CD4-positive, alpha-beta T cell treated with Interferon gamma for 1 hour (primary cell): ENCODE results near the gene GABRD.

ENCODE experiments used
- DNase-seq: peaks from one replicate; pipeline ENCODE4 v3.0.0-alpha.2; 2020

GABRD gene

GRCh38 chr1:2019571-2020309, 595 bp downstream of the GABRD start:
- no peak for DNase-seq

GRCh38 chr1:2020310-2020655, 1.1 kb downstream of the GABRD start:
- no peak for DNase-seq

- no peak for DNase-seq
Measured at GRCh38 chr1:2021550-2021949, 2.4 kb downstream of the GABRD start.

- no peak for DNase-seq
Measured at GRCh38 chr1:2022063-2022770, 3.1 kb downstream of the GABRD start.

GRCh38 chr1:2023187-2023586, 4.0 kb downstream of the GABRD start:
- no peak for DNase-seq

- DNase-seq, result no peak
Measured at GRCh38 chr1:2024451-2024850, 5.3 kb downstream of the GABRD start.

- DNase-seq, result no peak
Measured at GRCh38 chr1:2024887-2025286, 5.7 kb downstream of the GABRD start.

GRCh38 chr1:2025491-2025981, 6.4 kb downstream of the GABRD start:
- DNase-seq, result no peak

- no peak for DNase-seq
Measured at GRCh38 chr1:2027961-2028583, 8.9 kb downstream of the GABRD start.

- DNase-seq, result no peak
Measured at GRCh38 chr1:2028870-2029560, 9.9 kb downstream of the GABRD start.

GRCh38 chr1:2029561-2029960, 10.4 kb downstream of the GABRD start:
- no peak for DNase-seq

- DNase-seq, result no peak
Measured at GRCh38 chr1:2030076-2030871, 11.1 kb downstream of the GABRD start.

GRCh38 chr1:2031546-2032540, 12.7 kb downstream of the GABRD start:
- no peak for DNase-seq

- no peak for DNase-seq
Measured at GRCh38 chr1:2032737-2033136, 13.6 kb downstream of the GABRD start.

GRCh38 chr1:2033165-2033564, 14.0 kb downstream of the GABRD start:
- no peak for DNase-seq

- no peak for DNase-seq
Measured at GRCh38 chr1:2036287-2036686, 17.1 kb downstream of the GABRD start.

- no peak for DNase-seq
Measured at GRCh38 chr1:2037314-2037979, 18.3 kb downstream of the GABRD start.

GRCh38 chr1:2038229-2038628, 19.1 kb downstream of the GABRD start:
- DNase-seq, result no peak

GRCh38 chr1:2039251-2039650, 20.1 kb downstream of the GABRD start:
- DNase-seq, result no peak

- no peak for DNase-seq
Measured at GRCh38 chr1:2041305-2041704, 22.2 kb downstream of the GABRD start.

- no peak for DNase-seq
Measured at GRCh38 chr1:2041887-2042286, 22.7 kb downstream of the GABRD start.
